HL-60 (cell line): ENCODE results near the gene CDH2.

ENCODE experiments used
- DNase-seq, 2 experiments: peaks; one replicate each; pipeline ENCODE4 v3.0.0-alpha.2; 2010 to 2020; ENCODE audit warnings: low read depth in 1 of 2, low spot score in 1 of 2
- H3K27ac ChIP-seq: fragments of 250-450 bp; sonication (Bioruptor Pico); replicated peaks from 2 replicates; pipeline ENCODE4 v1.5.1; 2020; ENCODE audit warnings: mild to moderate bottlenecking, moderate library complexity
- H3K27me3 ChIP-seq: fragments of 250-450 bp; sonication (Bioruptor Pico); 2 replicates; pipeline ENCODE4 v1.5.1; 2021; ENCODE audit warnings: mild to moderate bottlenecking, moderate library complexity; ENCODE audit not compliant: insufficient read depth, poor library complexity, severe bottlenecking
- H3K4me3 ChIP-seq: replicated peaks from 2 replicates; pipeline ENCODE4 v1.5.1; 2011; ENCODE audit warnings: mild to moderate bottlenecking, control low read depth, low read length; ENCODE audit not compliant: insufficient read depth
- CTCF ChIP-seq: IDR thresholded peaks from one replicate; pipeline ENCODE4 v1.5.1; 2011; ENCODE audit warnings: low read length, control low read depth, inconsistent platforms; ENCODE audit not compliant: insufficient read depth
- GABPA ChIP-seq: IDR thresholded peaks from 2 replicates; pipeline ENCODE4 v1.6.1; 2012; ENCODE audit warnings: low read depth
- POLR2AphosphoS5 ChIP-seq: IDR thresholded peaks from 2 replicates; pipeline ENCODE4 v1.6.1; 2012; ENCODE audit warnings: low read depth
- REST ChIP-seq: IDR thresholded peaks from 2 replicates; pipeline ENCODE4 v1.6.1; 2012; ENCODE audit warnings: low read depth; ENCODE audit not compliant: insufficient replicate concordance
- SPI1 ChIP-seq: IDR thresholded peaks from 2 replicates; pipeline ENCODE4 v1.6.1; 2012; ENCODE audit warnings: low read depth, mild to moderate bottlenecking, borderline replicate concordance

Gene CDH2

GRCh38 chr18:28178720-28179119 is 1.8 kb upstream of the CDH2 start:
- no peak for DNase-seq
- Histone ChIP-seq H3K27ac (no peak overlapping the region), H3K27me3 (peaks cover 64% of the 10 kb centered on the region), H3K4me3 (no peak overlapping the region)
- TF ChIP-seq SPI1 (no peak), CTCF (no peak)

GRCh38 chr18:28177828-28178635 is 1.1 kb upstream of the CDH2 start:
- Histone ChIP-seq H3K27ac (no peak overlapping the region), H3K27me3 (peaks cover 67% of the 10 kb centered on the region), H3K4me3 (no peak overlapping the region)
- DNase-seq, result no peak
- TF ChIP-seq SPI1 (no peak), GABPA (no peak), POLR2AphosphoS5 (no peak), REST (no peak), CTCF (no peak)

- Histone ChIP-seq H3K4me3 (no peak overlapping the region), H3K27ac (no peak overlapping the region), H3K27me3 (peaks cover 60% of the 10 kb centered on the region)
- DNase-seq, result no peak
- no peak for TF ChIP-seq REST
- TF ChIP-seq SPI1, result no peak
- TF ChIP-seq CTCF, result no peak
- no peak for TF ChIP-seq GABPA
- no peak for TF ChIP-seq POLR2AphosphoS5
Observed at GRCh38 chr18:28176698-28176947, 307 bp downstream of the CDH2 start.
